HTERT RPE-1 (cell line): ENCODE data around the gene OR1E2.
"Not testable (repeated sequence)": the region's sequence is repeated elsewhere in the genome, so short reads cannot be mapped to it uniquely, and the experiment has no call there.

ENCODE experiments used
- in situ Hi-C: fragments of 300-500 bp; cut with MboI; formaldehyde crosslinking; loops from 4 replicates; pipeline ENCODE4 v1.14.3; 2020; ENCODE audit warnings: low sequenced_read_pairs

The OR1E2 gene

DNA sequence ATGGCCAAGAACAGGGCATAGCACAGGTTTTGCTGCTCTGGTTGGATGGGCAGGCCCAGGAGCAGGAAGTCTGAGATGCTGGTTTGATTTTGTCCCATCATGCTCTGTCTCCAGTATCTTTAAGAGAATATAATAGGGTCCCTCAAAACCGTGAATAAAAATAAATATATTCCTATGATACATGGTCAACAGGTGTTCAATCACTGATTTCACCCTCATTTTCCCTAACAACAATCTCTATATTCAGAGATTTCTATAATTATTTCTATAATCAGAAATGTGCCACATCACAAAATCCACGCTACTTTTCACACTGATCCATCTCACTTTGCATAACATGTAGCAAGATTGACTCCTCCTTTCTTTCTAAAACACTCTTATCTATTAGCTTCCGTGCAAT is at the start of gene OR1E2:
Gene OR1E2 (minus strand): TSS at position 101 of the 400 bp plus-strand sequence. CDS start 0 bp downstream, at position 101.
- in situ Hi-C loops: no loop called here

DNA sequence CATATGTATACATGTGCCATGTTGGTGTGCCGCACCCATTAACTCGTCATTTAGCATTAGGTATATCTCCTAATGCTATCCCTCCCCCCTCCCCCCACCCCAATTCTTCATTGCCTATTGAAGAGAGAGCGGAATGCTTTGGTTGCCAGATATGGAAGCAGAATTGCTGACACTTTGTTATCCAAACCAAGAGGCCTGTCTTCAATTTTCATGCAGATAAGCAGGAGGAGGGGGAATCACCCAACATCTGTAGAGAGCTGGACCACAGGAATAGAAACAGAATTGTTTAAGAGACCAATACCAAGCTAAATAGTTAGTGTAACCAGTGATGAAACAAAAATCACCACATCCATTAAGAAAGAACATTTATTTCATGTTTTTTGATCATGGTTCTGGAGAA is 49.2 kb upstream of the OR1E2 start:
- in situ Hi-C loops: no loop called here

DNA sequence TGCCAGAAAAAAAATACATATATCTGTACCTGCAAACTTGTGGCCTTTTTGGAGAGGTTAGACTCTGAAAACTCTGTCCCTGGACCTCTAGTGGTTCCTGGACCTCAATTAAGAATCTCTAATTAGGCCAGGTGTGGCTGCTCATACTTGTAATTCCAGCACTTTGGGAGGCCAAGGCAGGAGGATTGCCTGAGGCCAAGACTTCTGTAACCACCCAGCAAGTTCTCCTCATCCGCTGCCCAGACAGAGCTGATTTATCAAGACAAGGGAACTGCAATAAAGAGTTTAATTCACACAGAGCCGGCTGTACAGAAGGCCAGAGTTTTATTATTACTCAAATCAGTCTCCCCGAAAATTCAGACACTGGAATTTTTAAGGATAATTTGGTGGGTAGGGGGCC is 46.3 kb upstream of the OR1E2 start:
- in situ Hi-C loops: no loop called here

DNA sequence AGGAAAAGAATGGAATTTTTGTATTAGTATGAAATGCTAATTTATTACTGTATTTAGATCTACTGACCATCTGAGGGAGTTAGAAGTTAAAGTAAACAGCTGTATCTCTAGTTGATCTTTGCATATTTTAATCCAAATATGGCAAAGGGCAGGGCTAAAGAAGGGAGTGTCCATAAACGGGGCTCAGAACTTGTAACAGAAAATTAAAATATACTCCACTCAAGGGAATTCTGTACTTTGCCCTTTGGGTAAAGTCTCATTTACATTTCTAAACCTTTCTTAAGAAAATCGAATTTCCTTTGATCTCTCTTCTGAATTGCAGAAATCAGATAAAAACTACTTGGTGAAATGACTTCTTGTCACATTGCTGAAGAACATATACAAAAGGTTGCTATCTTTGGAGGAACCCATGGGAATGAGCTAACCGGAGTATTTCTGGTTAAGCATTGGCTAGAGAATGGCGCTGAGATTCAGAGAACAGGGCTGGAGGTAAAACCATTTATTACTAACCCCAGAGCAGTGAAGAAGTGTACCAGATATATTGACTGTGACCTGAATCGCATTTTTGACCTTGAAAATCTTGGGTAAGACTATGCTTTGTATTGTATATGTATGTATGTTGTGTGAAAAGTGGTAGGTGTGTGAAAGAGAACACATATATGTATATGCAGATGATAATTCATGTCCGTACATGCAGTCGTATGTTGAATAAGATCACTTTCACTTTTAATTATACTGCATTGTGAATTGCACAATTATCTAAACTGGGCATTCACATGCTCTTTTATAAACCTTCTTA is 42.4 kb upstream of the OR1E2 start, which contains the start of gene ASPA:
Gene ASPA (plus strand): TSS at position 186 of the 799 bp plus-strand sequence. CDS start 163 bp downstream, at position 349.
- in situ Hi-C loops: no loop called here

GRCh38 chr17:3475251-3475685 is 41.6 kb upstream of the OR1E2 start:
- in situ Hi-C loops: no loop called here

DNA sequence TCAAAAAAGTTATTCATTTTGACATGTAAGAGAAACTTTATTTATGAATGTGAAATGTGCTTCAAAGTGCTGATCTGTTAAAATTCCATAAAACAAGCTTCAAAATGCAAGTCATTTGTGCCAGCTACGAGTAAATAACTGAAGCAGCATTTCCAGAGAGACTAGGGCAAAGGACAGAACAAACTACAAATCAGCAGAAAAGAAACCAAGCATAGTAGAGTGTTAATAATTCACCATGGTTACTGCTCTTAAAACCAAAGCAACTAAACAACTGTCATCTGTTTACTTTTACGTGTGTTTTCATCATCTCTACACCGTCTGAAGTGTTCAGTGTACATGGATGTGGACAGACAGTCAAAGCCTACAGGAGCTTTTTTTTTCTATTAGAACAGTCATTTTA is 40.6 kb upstream of the OR1E2 start:
- in situ Hi-C loops: no loop called here

DNA sequence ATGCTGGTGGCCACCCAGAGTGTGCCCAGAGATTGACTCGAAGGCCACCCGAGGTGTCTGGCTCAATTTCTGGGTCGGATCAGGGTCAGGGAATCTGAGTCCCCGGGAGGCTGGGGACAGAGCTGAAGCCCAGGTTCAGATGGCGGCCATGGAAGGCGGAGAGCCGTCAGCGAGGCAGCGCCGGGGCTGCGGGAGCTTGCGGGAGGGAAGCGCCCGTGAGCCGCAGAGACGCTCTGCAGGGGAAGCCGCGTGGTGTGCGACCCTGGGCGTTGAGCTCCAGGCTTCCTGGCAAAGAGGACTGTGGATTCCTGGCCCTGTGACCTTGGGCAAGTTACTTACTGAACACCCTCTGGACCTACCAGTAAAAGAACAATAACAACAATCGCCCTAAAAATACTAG is 38.5 kb upstream of the OR1E2 start:
- in situ Hi-C loops: no loop called here

- in situ Hi-C loops: no loop called here
Observed at GRCh38 chr17:3471599-3471998, 38.0 kb upstream of the OR1E2 start, which contains the start of gene SPATA22. Gene SPATA22, minus strand, starts transcription at chr17:3471819. Its CDS starts 2,494 bp downstream, at chr17:3469325.

DNA sequence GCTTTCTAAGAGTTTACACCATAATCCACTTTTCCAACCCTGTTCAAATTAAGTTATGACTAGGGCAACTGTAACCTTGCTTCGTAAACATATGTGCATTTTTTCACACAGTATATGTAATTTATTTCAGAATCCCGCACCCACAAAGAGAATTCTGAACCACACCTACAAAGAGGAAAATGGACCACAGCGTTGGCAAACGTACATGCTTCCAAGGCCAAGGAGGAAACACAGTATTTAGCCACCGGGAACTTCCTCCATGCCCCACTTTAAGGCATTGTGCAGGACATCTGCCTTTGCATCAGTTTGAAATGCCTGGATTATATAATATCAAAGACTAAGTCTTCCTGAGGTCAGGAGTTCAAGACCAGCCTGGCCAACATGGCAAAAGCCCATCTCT is 35.9 kb upstream of the OR1E2 start:
- in situ Hi-C loops: no loop called here

GRCh38 chr17:3466355-3466754 is 32.7 kb upstream of the OR1E2 start:
- in situ Hi-C loops: not testable (repeated sequence)

- in situ Hi-C loops: no loop called here
Observed at GRCh38 chr17:3448059-3448665, 14.5 kb upstream of the OR1E2 start.

GRCh38 chr17:3447625-3448024 is 14.0 kb upstream of the OR1E2 start:
- in situ Hi-C loops: no loop called here

DNA sequence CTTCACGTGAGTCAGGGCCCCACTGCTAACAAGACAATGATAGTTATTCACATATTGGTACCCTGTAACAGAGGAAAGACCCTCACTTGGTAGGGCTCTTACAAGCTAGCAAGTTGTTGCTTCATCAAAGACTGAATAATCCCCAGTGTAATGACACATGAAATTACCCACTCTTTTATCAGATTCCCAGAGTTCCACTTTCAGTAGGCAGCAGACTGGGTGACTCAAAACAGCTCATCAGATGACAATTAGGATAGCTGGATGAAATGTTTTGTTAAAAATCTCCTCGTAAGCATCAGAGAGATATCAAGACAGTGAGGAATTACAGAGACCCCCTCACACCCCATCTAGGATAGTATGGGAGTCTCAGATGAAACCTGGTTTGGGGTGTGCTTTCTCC is 6.8 kb upstream of the OR1E2 start:
- in situ Hi-C loops: no loop called here

DNA sequence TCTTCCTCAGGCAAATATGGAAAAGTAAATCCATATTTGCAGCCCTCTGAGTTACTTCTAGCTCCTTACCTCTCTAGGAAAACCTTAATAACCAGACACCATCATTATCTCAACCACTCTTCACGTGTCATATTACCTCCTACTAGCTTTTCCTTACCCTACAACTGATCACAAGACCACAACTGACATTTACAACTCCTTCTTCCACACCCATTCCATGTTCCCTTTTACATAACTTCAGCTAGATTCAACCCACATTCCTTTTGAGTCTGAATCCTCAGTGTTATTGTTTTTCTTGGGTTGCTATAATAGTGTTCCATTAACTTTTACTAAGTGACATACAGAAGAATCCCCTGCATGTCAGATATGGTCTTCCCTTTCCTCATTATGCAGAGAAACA is 4.7 kb upstream of the OR1E2 start:
- in situ Hi-C loops: no loop called here

GRCh38 chr17:3433215-3433614 is 426 bp downstream of the OR1E2 start:
- in situ Hi-C loops: not testable (repeated sequence)

- in situ Hi-C loops: no loop called here
Observed at GRCh38 chr17:3418222-3418621, 15.4 kb downstream of the OR1E2 start.

- in situ Hi-C loops: no loop called here
Observed at GRCh38 chr17:3415610-3416009, 18.0 kb downstream of the OR1E2 start.

DNA sequence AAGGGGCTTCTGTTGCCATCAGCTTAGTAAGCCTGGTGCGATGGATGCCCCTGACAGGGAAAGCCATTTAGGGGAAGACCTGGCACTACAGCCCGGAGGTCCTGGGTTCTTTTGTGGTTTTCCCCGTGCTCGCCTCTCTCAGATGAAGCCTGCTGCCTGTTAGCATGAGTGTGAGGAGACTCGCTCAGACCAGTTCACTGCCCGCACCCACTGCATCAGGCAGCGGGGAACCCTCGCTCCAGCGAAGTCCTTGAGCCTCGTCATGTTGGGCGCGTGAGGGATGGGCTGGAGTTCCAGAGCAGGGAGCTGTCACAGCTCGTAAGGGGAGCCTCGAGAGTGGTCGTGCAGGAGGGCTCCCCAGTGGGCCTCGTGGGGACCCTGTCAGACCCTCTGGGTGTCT is 21.4 kb downstream of the OR1E2 start:
- in situ Hi-C loops: not testable (repeated sequence)

GRCh38 chr17:3411070-3411469 is 22.6 kb downstream of the OR1E2 start, which contains the start of gene OR3A3:
Gene OR3A3, plus strand, starts transcription at chr17:3411370.
- in situ Hi-C loops: no loop called here

DNA sequence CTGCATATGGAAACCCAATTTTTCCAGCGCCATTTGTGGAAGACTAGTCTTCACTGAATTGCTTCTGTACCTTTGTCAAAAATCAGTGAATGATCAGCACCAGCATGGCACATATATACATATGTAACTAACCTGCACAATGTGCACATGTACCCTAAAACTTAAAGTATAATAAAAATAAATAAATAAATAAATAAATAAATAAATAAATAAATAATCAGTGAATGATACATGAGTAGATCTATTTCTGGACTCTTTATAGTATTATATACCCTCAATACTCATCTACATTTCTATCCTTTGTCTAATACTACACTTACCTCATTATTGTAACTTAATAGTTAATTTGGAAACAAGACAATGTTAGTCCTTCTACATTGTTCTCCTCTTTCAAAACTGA is 29.8 kb downstream of the OR1E2 start:
- in situ Hi-C loops: not testable (repeated sequence)

GRCh38 chr17:3401786-3402185 is 31.9 kb downstream of the OR1E2 start:
- in situ Hi-C loops: no loop called here

- in situ Hi-C loops: no loop called here
Observed at GRCh38 chr17:3400055-3400454, 33.6 kb downstream of the OR1E2 start.
